GM18498 (cell line): Measurements from ENCODE around the gene FBXO42.
"Not testable (repeated sequence)": the region's sequence is repeated elsewhere in the genome, so short reads cannot be mapped to it uniquely, and the experiment has no call there.

ENCODE experiments used
- ATAC-seq: cut with Tn5 transposase; IDR thresholded peaks from one replicate; pipeline ENCODE4 v1.9.1; 2021; ENCODE audit warnings: mild to moderate bottlenecking, moderate library complexity; ENCODE audit not compliant: unreplicated experiment

FBXO42 gene

DNA sequence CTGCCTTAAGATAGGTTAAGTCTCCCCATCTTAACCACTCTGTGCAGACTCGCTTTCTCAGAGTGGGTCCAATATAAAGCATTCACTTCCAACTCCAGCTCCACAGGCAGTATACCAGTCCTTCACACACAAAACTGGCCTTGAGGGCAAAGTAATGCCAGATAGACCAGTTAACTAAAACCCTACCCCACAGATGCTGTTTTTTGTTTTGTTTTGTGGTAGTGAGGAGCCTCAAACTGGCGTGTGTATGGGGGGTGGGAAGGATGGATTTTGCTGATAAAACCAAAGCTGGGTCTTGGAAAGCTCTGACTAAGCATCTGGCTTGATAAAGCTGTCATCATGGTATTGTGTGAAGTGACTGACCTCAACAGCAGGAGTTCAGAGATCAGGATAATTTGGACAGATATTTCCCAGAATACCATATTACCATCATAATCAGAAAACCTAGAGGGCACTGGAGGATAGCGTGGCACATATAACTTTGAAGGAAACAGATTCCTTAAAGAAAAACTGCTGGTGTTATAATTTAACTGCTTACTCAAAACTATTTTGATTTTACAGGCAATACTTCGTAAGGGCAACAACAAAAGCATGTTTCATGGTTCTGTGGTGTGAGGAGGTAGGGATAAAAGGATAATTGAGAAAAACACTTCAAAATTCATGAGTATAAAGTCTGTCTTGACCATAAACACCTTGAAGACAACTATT, 85.7 kb downstream of the FBXO42 start:
- no peak for ATAC-seq

DNA sequence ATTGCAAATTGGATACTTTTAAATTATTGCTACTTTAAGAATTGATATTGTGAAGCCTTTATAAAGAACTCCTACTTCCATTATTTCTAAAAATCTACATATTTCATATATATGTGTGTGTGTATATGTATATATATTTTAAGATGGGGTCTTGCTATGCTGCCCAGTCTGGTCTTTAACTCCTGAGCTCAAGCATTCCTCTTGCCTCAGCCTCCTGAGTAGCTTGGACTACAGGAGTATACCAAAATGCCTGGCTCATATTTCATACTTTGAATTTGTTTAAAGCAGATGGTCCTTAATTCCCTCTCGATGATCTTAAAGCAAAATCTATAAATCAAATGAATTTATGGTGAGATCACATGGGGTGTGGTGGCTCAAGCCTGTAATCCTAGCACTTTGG, 90.2 kb downstream of the FBXO42 start:
- ATAC-seq = no peak

DNA sequence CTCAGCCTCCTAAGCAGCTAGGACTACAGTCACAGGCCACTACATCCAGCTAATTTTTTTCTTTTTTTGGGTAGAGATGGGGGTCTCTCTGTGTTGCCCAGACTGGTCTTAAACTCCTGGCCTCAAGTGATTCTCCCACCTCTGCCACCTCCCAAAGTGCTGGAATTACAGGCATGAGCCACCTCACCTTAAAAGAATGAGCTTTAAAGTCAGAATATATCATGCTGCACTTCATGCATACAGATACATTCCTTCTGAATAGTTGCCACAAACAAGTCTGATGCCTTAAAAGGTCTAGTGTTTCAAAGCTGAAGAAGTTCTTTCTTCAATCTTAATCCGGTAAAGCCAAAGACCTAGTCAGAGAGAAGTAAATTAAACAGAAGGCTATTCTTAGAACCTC, 91.5 kb downstream of the FBXO42 start:
- ATAC-seq = no peak

DNA sequence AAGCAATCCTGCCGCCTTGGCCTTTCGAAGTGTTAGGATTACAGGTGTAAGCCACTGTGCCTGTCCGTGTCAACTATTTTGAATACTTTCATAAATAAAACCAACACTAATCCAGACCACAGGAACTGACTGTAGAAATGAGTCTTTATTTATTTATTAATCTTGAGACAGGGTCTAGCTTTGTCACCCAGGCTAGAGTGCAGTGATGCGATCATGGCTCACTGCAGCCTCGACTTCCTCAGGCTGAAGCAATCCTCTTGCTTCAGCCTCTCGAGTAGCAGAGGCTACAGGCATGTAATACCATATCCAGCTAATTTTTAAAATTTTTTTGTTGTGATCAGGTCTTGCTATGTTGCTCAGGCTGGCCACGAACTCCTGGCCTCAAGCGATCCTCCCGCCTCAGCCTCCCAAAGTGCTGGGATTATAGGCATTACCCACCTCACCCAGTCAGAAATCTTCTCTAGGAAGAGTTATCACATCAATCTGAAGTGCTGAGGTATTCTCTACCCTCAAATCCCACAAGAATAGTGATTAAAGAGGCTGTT, 93.6 kb downstream of the FBXO42 start:
- ATAC-seq = no peak

DNA sequence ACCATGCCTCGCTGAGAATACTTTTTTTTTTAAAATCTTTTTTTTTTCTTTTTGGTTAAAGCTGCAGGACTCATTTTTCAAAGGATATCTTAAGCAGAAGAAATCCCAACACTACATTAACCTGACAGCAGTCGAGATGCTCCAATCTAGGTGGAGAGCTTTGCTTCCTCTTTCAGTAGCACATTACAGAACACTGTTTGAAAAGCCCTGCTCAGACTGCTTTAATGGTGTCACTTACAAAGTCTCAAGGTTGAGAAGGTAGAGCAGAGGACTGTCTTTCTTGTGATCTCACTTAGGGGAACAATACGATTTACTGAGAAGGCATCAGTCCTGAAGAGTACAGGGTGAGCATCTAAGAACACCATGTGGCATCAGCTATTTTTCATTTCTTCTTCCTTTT, 94.3 kb downstream of the FBXO42 start:
- no peak for ATAC-seq

DNA sequence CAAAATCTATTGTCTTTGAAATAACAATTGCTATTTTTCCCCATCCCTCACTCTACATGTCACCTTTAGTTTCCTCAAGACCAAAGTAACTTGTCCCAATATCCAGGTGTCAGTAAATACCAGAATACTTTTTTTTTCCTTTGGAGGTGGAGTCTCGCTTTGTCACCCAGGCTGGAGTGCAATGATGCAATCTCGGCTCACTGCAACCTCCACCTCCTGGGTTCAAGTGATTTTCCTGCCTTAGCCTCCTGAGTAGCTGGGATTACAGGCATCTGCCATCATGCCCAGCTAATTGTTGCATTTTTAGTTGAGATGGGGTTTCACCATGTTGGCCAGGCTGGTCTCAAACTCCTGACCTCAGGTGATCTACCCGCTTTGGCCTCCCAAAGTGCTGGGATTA, 94.7 kb downstream of the FBXO42 start:
- not testable (repeated sequence) for ATAC-seq

DNA sequence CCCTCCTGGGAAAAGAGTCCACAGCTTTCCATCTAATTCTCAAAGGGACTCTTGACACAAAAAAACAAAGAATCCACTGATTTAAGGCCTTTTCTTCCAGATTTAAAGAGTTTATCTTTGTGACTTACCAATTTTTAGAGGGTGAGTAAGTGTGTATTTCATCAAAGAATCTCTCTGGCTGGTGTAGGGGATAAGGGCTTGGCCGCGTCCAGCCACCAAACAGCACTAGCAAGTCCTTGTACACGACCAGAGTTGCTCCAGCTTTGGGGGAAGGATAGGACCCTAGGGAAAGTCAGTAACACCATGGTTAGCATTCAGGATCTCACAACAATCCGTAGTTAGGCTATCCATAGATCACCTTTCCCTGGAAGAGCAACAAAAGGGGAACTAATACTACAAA, 95.8 kb downstream of the FBXO42 start:
- ATAC-seq = no peak

DNA sequence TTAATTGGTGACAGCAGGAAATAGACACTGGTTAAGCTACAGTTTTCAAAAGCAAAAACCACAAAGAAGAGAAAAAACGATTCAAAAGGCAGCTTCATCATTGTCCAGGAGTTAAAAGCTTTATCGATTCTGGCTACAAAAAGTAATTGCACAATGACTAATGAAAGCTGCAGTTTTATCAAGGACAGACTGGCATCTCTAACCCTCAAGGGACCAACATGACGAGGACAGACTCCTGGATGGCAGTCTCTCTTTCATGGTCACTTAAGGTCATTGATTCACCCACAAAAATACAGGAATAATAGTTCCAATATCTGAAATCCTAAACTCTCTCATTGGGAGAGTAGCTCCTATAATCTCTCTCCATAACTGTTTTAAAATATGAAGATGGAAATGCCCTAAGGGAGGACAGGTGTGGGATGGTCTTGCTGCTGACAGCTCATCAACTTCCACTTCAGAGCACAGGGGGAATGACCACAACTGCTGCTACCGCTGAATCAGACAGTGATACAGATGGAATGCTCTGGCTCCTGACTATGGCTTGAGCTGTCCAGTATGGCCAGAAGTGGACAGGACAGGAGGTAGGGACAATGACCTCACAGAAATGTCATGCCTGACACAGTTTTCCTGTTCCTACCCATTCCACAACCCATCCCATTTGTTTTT, 97.9 kb downstream of the FBXO42 start:
- ATAC-seq = no peak

DNA sequence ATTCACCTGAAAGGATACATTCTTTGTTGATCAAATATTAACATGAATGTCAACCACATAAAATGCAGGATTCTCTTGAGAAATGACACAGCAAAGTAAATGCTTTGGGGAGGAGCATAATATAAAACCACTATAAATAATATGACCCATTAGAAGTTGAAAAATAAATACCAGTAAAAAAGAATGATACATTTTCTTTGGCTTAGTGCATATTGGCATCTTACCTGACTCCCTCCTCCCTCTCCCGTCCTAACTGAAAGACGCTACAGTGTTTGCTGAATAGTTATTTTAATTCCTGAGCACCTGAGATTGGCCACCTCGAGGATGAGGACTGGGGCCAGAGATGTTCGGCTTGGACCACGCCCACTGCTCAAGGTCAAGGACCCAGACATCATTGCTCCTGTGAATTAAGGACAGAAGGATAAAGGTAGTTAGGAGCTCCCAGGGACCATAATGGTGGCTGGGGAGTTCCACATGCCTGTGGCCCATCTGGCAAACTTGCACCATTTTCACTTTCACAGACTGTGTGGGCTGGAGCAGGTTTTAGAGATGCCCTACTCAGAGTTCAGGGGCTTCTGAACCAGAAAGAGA, 98.9 kb downstream of the FBXO42 start:
- ATAC-seq = no peak

DNA sequence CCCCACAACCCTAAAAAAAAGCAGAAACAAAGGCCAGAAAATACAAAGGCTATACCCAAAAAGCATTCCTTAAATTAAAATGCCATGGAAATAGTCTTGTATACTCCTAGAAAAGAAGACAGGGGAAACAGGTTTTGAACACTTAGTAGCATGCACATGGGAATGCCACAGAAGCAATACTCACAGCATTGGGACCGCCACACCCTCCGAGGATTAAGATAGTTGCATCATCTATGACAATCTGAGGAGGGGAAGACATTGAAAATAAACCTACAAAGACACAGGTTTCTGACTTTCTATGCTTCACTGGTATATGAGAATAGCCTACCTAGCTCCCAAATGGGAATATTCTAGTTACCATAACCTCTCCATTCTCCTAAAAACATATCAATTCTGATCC, 99.4 kb downstream of the FBXO42 start:
- ATAC-seq = no peak

DNA sequence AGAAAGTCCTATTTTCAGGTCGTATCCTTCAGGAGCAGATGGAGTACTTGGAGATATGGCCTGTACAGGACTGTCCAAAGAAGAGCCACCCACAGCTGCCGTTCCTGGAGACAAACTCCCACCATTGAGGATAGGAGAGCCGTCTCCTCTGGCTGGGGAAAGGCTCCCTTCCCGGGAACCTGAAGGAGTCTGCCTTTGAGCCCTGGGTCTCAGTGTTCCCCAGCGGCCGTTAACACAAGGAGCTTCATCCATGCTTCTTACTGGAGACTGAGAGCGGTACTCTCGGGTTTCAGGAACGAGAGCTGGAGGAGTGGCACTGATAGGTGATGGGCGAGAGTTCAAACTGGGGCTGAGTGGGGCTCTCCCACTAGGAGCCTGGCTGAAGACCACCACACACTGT, 100.9 kb downstream of the FBXO42 start:
- no peak for ATAC-seq

DNA sequence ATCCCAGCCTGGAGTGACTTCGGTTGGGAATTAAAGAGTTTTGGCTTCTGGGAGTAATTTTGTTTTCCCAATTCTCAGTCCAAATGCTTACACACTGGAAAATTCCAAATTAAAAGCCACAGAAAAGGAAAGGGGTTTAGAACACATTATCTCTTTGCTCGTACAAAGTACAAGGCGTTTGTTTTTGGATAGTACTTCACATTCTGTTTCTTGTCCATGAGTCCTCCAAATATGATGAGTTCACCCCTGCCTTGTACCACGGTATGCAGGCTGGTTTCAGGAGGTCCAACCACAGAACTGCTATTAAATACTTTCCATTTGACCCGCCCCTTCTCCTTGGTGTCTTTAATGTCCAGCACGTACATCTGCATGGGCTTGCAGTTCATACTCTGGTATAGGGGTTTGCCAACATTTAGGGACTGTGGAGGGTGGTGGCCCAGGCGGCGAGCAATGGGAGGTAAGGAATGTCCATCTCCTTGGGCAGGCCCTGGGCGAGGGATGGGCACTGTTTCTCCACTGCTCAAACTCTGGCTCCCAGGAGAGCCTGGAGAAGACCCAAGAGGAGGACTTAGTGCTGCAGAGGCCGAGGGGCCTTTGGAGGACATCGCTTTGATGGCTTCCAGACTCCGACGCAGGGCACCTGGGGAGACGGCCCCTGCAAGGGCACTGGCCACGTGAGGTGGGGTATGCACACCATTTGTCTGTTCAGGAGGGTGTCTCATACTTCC, 101.6 kb downstream of the FBXO42 start:
- no peak for ATAC-seq

DNA sequence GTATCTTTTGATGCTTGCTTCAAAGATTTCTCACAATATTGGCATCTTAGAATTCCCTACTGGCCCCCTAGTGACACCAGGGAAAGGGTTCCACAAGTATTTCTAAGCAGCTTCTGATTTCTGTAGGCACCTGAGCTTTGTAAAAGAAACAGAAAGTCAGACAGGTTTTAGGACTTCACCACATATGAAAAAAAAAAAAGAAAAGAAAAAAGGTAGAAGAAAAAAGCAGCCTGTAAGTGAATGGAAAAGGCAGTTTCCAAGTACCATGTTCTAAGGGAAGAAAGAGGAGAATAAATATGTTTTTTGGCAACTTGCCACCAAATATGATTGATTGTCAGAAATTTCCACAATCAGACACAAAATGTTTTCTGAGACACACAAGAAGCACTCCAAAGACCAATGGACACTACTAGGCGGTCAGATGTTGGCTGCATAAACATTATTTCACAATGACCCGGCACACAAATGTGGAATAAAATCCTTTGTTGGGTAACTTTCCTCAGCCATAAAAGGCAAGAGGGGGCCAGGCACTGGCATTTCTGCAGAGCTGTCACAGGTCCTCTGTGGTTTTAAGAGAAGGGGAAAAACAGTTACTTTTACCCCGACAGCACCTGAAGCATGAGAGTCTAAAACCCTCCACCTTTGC, 102.6 kb downstream of the FBXO42 start:
- no peak for ATAC-seq

DNA sequence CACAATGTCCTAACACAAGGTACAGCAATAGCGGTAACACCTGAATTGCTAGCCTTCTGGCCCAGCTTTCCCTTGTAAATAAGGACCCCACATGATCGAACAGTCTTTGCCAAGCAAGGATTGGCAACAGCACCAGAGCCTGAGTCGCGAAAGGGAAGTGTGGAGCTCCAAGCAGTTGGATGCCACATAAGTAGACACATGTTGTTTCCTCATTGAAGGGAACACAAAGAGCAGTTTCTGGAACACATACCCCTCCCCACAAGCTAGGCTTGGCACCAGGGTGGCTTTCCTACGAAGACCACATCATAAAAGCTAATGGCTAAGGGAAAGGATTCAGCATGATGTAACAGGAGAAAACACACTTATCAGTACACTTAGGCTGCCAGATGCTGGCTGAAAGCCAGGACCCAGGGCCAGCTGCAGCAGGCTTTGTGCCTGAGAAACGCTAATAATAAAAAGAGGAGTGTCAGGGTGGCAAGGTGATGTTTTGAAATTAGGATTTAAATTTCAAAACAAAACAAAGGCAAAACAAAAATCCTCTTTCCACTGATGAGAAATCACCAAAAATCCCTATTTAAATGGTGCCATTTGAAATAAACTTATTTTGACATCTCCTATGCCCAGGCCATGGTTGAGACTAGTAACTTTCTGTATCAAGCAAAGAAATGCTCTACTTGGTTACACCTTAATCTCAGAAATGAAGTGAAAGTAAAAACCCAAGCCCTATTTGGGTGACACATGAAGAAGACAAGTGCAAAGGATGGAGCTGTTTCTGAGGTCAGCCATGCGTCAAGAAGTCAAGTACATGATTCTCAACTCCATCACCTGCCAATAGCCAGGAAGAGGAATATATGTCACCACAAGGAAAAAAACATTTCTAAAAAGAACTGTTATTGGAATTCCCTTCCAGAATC, 103.4 kb downstream of the FBXO42 start:
- ATAC-seq = peak; percentile 62

DNA sequence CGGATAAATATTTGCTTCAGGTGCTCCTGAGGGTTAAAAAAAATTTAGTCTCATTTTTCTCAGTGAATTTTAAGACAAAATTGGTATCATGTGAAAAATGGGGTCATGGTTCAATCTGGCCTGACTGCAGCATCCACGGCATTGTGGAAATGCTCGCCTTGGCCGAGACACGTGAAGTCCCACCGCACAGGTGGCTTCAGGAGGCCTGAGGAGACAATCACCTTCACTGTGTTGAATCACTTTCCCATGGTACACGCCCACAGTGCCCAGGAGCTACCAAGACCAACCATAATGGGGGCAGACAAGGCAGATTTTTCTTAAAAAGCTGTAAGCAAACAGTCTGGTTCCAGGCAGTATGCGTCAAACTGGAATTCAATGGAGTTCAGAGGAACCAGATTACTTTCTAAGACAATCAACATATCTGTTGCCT, 104.3 kb downstream of the FBXO42 start:
- no peak for ATAC-seq

DNA sequence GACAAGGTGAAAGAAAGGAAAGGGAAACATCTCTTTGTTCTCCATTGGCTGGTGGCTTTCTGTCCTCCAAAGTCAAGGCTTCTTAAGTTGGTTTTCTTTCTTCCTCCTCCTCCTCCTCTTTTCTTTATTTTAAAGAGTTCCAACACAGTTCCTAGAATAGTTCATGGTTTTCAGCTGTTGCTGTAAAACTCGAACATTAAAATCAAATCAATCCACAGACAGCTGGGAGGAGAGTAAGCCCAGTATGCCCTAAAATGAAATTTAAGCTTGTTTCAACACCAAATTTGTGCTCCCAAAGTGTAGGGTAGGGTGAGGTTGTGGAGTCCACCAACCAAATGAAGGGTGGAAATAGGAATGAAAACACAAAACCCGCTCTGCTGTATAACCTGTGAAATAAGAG, 104.8 kb downstream of the FBXO42 start:
- ATAC-seq = no peak

DNA sequence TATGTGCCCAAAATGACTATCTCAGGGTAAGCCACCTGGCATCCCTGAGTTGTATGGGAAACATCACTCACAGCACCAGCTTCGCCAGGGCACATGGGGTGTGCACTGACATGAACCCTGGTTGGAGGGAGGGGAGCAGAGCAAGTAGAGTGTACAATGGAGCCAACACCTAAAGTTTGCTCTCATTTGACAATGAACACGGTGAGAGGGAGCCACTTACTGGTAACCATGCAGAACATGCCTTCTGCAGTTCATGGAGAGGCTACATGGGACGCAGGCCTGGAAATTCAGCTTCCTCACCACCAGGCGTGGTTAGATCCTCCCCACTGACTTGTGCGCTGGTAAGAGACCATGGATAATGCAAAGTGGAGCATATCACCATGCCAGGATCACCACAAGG, 105.3 kb downstream of the FBXO42 start:
- ATAC-seq = no peak

DNA sequence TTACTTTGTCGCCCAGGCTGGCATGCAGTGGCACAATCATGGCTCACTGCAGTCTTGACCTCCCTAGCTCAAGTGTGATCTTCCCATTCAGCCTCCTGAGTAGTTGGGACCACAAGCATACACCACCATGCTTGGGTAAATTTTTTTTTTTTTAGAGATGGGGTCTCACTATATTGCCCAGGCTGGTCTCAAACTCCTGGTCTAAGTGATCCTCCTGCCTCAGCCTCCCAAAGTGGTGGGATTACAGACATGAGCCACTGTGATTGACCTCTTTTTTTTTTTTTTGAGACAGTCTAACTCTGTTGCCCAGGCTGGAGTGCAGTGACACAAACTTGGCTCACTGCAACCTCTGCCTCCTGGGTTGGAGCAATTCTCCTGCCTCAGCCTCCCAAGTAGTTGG, 106.0 kb downstream of the FBXO42 start:
- not testable (repeated sequence) for ATAC-seq

DNA sequence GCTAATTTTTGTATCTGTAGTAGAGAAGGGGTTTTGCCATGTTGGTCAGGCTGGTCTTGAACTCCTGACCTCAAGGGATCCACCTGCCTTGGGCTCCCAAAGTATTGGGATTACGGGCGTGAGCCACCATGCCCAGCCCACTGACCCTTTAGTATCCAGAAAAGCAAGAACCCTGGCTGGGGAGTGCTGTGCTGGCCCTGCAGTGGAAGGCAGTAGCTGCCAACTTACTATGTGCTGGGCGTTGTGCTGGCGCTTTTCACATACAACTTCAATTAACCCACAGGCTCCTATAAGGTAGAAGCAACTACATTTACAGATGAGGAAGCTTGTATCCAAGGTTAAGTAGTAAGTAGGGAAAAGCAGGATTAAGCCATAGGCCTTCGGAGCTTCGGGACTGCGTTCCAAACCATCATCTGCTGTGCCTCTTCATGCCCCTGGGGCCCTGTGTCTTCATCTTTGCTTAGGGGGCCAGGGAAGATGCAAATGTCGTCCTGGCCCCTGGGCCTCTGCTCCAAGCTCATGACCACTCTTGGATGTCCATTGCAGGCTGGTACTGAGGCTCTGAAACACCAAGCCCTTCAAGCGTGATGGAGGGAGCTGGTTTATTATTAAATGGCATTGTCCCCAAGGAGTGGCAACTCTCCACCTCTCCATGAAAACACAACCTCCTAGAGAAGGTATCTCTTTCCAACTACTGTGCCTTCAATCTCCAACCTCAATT, 106.6 kb downstream of the FBXO42 start:
- no peak for ATAC-seq
